GM18867 (cell line): ENCODE data around the gene SEPTIN11.
"Not testable (repeated sequence)": the region's sequence is repeated elsewhere in the genome, so short reads cannot be mapped to it uniquely, and the experiment has no call there.

ENCODE experiments used
- ATAC-seq: cut with Tn5 transposase; IDR thresholded peaks from one replicate; pipeline ENCODE4 v1.9.1; 2021; ENCODE audit warnings: mild to moderate bottlenecking, moderate library complexity; ENCODE audit not compliant: unreplicated experiment

SEPTIN11 gene

GRCh38 chr4:76951672-76952010, 2.1 kb downstream of the SEPTIN11 start:
- no peak for ATAC-seq

DNA sequence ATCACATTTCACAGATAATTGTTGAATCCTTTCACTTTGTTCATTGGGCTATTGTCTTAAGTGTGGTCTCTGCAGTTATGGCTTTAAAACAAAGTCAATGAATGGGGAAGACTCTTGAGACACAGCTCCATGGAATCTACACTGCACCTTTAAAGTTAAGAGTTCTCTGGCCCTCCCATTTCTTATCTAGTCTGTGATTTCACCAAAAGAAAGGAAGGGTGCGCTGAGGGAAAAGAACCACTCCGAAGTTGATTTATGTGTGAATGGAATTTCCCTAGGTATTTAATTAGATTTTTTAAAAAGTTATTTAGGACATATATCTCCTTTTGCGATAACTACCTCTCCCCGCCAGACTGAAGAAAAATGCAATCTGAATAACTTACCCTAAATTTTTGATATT, 2.5 kb downstream of the SEPTIN11 start:
- ATAC-seq: no peak

DNA sequence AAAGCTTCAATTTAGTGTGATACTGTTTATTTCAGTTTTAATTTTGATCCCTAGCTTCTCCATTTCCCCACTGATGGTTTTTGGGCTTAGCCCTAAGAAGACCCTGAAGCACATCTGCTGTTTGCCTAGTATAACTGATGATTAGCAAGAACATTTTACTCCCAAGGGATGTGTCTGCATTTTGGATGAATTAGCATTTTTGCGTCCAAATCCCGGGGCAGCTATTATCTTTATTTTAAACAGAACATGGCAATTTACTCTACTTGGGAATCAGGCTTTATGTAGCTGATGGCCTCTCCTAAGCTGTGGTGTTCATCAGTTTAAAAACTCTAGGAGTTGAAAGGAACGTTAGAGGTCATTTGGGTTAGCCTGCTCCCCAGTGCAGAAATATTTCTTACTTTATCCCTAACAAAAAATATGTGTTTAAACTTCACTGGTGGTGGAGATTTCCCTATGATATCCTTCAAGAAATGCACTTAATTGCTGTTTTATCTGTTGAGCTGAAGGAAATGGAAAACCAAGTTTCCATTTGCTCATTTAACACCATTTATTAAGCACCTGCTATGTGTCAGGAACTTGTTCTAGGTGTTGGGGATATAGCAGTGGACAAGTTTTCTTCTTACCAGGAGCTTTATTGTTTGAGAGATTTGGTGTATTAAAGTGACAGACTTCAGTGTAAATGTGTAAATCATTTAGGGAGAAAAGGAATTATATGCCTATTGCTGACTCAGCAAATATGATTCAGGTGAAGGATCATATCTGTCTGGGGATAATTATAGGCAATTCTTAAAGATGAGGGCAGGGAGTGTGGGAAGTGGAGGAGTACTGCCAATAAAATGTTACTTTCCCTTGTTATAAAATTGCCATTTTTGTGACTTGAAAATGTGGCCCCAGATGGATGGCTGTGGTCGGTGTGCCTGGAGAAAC, 3.4 kb downstream of the SEPTIN11 start:
- ATAC-seq: no peak

GRCh38 chr4:76953956-76954355, 4.4 kb downstream of the SEPTIN11 start:
- no peak for ATAC-seq

GRCh38 chr4:76954489-76954888, 4.9 kb downstream of the SEPTIN11 start:
- no peak for ATAC-seq

- no peak for ATAC-seq
Measured at GRCh38 chr4:76955182-76955581, 5.6 kb downstream of the SEPTIN11 start.

- no peak for ATAC-seq
Measured at GRCh38 chr4:76957004-76957738, 7.6 kb downstream of the SEPTIN11 start.

DNA sequence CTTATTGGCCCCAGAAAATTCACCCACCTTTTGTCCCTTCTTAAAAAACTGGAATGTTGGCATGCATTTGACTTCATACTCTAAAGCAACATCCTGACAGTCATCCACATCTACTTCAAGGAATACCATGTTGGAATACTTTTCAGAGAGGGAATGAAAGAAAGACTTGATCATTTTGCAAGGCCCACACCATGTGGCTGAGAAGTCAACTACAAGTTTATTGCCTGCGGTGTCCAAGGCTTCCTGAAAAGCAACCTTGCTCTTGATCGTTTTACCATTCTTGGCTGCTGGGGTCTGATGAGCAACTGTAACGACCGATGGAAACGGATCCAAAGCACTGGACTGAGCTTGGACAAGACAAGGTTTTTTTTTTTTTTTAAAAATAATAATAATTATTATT, 9.3 kb downstream of the SEPTIN11 start:
- no peak for ATAC-seq

GRCh38 chr4:76960014-76960413, 10.5 kb downstream of the SEPTIN11 start:
- peak; percentile 96 for ATAC-seq

- ATAC-seq: no peak
Measured at GRCh38 chr4:76962406-76963130, 13.0 kb downstream of the SEPTIN11 start.

DNA sequence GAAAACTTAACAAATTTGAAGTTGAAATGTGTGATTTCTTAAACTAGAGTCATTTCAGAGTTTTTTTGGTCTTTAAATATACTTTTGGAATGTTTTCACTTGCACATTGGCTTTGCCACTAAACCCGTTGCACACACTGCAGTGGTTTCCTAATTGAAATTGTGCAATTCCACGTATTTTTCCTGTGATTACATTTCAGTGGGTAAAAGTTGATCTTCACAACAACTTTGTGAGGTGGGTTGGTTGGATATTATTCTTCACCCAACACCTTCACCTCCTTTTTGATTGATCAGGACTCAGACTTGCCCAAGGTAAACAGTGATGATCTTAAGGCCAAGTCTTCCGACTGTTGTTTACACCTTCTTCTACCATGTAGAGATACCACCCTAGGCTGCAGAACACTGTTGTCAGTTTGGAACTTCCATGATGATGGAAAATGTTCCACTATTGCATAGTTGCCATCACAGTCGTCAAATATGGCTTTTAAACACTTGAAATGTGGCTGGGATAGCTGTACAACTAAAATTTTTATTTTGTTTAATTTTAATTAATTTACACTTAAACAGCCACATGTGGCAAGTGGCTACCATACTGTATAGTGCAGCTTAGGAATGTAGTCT, 13.7 kb downstream of the SEPTIN11 start:
- ATAC-seq: no peak

DNA sequence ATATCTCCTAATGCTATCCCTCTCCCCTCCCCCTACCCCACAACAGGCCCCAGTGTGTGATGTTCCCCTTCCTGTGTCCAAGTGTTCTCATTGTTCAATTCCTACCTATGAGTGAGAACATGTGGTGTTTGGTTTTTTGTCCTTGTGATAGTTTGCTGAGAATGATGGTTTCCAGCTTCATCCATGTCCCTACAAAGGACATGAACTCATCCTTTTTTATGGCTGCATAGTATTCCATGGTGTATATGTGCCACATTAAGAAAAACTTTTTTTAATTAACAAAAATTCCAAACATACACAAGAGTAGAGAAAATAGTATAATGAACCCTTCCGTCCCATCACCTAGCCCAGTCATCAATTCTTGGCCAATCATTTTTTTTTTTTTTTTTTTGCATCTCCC, 14.4 kb downstream of the SEPTIN11 start:
- ATAC-seq: not testable (repeated sequence)

GRCh38 chr4:76964769-76965168, 15.2 kb downstream of the SEPTIN11 start:
- no peak for ATAC-seq

GRCh38 chr4:76965866-76966579, 16.5 kb downstream of the SEPTIN11 start:
- ATAC-seq: no peak

- no peak for ATAC-seq
Measured at GRCh38 chr4:76968937-76969336, 19.4 kb downstream of the SEPTIN11 start.

- ATAC-seq: no peak
Measured at GRCh38 chr4:76969495-76969894, 19.9 kb downstream of the SEPTIN11 start.

DNA sequence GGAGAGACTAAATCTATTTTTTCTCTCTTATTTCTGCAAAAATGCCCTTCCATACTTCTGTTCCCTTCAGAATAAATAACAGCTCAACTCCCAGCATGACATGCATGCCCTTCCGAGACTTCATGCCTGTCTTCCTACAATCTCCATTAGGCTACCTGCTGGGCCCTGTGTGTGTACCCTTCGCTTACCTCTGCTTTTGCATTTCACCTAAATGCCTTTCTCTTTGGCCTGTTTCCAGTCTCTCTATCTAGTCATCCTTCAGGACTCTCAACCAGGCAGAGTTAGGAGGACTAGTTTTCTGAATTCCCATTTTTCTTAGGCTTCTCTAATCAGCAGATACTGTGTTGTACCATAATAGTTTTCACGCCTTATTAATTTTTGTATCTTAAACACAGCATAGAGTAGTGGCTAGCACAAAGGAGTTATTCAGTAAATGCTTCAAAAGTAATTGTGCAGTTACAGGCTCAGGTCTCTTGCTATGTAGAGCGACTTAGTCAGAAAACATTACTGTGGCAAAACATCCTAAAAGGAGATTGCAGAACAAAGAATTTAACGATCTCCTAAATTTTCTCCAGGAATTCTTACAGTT, 20.5 kb downstream of the SEPTIN11 start:
- no peak for ATAC-seq

- ATAC-seq: no peak
Measured at GRCh38 chr4:76972306-76972705, 22.8 kb downstream of the SEPTIN11 start.

- no peak for ATAC-seq
Measured at GRCh38 chr4:76974150-76974549, 24.6 kb downstream of the SEPTIN11 start.

DNA sequence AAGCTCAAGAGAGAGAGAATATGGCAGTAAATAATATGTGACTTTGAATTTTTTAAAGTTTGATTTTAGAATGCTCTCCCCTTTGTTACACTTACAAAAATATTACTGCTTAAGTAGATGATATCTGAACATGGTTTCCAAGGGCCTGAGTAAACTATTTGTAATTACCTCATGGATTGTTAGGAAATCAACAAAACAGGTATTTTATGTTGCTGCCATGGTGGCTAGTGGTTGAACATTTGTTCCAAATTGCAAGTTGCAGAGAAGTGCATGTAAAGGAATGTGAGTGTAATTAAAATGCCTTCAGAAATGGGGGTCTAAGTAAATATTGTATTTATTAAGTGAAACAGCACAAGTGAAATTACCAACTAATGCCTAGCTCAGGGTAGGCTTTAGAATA, 27.6 kb downstream of the SEPTIN11 start:
- no peak for ATAC-seq
